Ishikawa (cell line): ENCODE data around the gene E2F1.

ENCODE experiments used
- CEBPB ChIP-seq: IDR thresholded peaks from 2 replicates; pipeline ENCODE4 v1.6.1; 2012
- EP300 ChIP-seq: IDR thresholded peaks from 2 replicates; pipeline ENCODE4 v1.6.1; 2012; ENCODE audit warnings: borderline replicate concordance
- FOXM1 ChIP-seq: IDR thresholded peaks from 2 replicates; pipeline ENCODE4 v1.6.1; 2012; ENCODE audit warnings: low read depth, borderline replicate concordance
- TAF1 ChIP-seq: IDR thresholded peaks from 2 replicates; pipeline ENCODE4 v1.6.1; 2012; ENCODE audit warnings: low read depth, mild to moderate bottlenecking
- YY1 ChIP-seq: IDR thresholded peaks from 2 replicates; pipeline ENCODE4 v1.6.1; 2012; ENCODE audit warnings: low read depth
- ZBTB7A ChIP-seq: IDR thresholded peaks from 2 replicates; pipeline ENCODE4 v1.6.1; 2012; ENCODE audit warnings: low read depth
- TF ChIP-seq, protein P1 (sequence below): IDR thresholded peaks from 2 replicates; pipeline ENCODE4 v1.6.1; 2012; ENCODE audit warnings: low read depth, mild to moderate bottlenecking
- TF ChIP-seq, protein P2 (sequence below): IDR thresholded peaks from 2 replicates; pipeline ENCODE4 v1.6.1; 2012
- TF ChIP-seq, protein P3 (sequence below): IDR thresholded peaks from 2 replicates; pipeline ENCODE4 v1.6.1; 2012

DNA sequence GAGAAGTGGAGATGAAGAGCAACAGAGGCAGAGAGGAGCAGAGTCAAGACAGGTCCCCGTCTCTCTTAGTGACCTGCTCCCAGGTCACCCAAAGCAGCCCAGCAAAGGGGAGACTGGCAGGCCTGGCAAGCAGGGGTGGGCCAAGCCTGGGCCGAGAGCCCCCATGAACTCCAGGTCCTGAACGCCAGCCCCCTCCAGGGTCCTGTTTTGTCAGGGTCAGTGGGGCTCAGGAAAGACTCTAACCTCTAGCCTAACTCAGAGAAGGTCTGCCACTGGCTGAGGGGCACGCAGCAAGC, 13.1 kb downstream of the E2F1 start:
- TF ChIP-seq, protein P1, sequence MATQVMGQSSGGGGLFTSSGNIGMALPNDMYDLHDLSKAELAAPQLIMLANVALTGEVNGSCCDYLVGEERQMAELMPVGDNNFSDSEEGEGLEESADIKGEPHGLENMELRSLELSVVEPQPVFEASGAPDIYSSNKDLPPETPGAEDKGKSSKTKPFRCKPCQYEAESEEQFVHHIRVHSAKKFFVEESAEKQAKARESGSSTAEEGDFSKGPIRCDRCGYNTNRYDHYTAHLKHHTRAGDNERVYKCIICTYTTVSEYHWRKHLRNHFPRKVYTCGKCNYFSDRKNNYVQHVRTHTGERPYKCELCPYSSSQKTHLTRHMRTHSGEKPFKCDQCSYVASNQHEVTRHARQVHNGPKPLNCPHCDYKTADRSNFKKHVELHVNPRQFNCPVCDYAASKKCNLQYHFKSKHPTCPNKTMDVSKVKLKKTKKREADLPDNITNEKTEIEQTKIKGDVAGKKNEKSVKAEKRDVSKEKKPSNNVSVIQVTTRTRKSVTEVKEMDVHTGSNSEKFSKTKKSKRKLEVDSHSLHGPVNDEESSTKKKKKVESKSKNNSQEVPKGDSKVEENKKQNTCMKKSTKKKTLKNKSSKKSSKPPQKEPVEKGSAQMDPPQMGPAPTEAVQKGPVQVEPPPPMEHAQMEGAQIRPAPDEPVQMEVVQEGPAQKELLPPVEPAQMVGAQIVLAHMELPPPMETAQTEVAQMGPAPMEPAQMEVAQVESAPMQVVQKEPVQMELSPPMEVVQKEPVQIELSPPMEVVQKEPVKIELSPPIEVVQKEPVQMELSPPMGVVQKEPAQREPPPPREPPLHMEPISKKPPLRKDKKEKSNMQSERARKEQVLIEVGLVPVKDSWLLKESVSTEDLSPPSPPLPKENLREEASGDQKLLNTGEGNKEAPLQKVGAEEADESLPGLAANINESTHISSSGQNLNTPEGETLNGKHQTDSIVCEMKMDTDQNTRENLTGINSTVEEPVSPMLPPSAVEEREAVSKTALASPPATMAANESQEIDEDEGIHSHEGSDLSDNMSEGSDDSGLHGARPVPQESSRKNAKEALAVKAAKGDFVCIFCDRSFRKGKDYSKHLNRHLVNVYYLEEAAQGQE = no peak
- no peak for TF ChIP-seq CEBPB
- no peak for TF ChIP-seq TAF1
- TF ChIP-seq, protein P2, sequence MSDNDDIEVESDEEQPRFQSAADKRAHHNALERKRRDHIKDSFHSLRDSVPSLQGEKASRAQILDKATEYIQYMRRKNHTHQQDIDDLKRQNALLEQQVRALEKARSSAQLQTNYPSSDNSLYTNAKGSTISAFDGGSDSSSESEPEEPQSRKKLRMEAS = no peak
- TF ChIP-seq FOXM1 = no peak
- no peak for TF ChIP-seq YY1
- TF ChIP-seq ZBTB7A = no peak
- no peak for TF ChIP-seq EP300
- TF ChIP-seq, protein P3, sequence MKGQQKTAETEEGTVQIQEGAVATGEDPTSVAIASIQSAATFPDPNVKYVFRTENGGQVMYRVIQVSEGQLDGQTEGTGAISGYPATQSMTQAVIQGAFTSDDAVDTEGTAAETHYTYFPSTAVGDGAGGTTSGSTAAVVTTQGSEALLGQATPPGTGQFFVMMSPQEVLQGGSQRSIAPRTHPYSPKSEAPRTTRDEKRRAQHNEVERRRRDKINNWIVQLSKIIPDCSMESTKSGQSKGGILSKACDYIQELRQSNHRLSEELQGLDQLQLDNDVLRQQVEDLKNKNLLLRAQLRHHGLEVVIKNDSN = no peak
